GM19023 (cell line): Measurements from ENCODE around the gene DLGAP3.
A peak's percentile ranks its signal among the peaks of the same experiment; 100 is the strongest.

Experiments used
- ATAC-seq: cut with Tn5 transposase; IDR thresholded peaks from one replicate; pipeline ENCODE4 v1.9.1; 2021; ENCODE audit warnings: mild to moderate bottlenecking, moderate library complexity; ENCODE audit not compliant: unreplicated experiment

Gene DLGAP3

GRCh38 chr1:34868230-34869049 is 61.0 kb downstream of the DLGAP3 start:
- no peak for ATAC-seq

- ATAC-seq = no peak
Measured at GRCh38 chr1:34867415-34867814, 62.0 kb downstream of the DLGAP3 start.

GRCh38 chr1:34866762-34867109 is 62.7 kb downstream of the DLGAP3 start:
- no peak for ATAC-seq

- peak; percentile 58 for ATAC-seq
Measured at GRCh38 chr1:34865981-34866761, 63.3 kb downstream of the DLGAP3 start.

- no peak for ATAC-seq
Measured at GRCh38 chr1:34865573-34865972, 63.9 kb downstream of the DLGAP3 start.

- no peak for ATAC-seq
Measured at GRCh38 chr1:34864759-34865158, 64.7 kb downstream of the DLGAP3 start.

- ATAC-seq = no peak
Measured at GRCh38 chr1:34863501-34863900, 65.9 kb downstream of the DLGAP3 start.

GRCh38 chr1:34859446-34860200 is 69.8 kb downstream of the DLGAP3 start, which contains the start of gene SMIM12:
SMIM12 (minus strand) TSS chr1:34859749; CDS start chr1:34855977, 3,772 bp downstream.
- peak; percentile 98 for ATAC-seq

GRCh38 chr1:34858901-34859445 is 70.5 kb downstream of the DLGAP3 start:
- peak; percentile 10 for ATAC-seq

GRCh38 chr1:34856697-34857096 is 72.8 kb downstream of the DLGAP3 start:
- ATAC-seq = no peak

DNA sequence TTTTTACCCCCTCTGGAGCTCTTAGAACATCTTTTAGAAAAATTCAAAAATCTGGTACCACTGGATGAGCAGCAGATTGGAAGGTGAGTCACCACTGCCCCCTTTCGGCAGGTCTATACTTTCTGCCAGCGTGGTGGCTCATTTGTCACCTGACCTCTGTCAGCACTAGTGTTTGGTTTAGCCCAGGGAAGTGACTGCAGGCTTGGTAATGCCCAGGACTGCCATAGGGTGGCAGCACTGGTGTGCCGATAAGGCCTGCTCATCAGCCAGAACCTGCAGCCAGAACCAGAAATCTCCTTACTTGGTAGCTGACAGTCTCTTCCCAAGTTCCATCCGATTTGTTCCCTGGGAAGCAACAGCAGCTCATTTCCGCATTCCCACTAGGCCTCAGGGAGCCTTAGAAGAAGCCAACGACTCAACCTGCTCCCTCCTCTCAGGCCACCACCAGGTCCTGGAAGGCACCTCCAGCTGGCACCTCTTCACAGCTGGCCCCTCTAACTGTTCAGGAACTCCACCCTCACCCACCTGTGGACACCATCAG is 76.7 kb downstream of the DLGAP3 start:
- ATAC-seq = peak; percentile 97

DNA sequence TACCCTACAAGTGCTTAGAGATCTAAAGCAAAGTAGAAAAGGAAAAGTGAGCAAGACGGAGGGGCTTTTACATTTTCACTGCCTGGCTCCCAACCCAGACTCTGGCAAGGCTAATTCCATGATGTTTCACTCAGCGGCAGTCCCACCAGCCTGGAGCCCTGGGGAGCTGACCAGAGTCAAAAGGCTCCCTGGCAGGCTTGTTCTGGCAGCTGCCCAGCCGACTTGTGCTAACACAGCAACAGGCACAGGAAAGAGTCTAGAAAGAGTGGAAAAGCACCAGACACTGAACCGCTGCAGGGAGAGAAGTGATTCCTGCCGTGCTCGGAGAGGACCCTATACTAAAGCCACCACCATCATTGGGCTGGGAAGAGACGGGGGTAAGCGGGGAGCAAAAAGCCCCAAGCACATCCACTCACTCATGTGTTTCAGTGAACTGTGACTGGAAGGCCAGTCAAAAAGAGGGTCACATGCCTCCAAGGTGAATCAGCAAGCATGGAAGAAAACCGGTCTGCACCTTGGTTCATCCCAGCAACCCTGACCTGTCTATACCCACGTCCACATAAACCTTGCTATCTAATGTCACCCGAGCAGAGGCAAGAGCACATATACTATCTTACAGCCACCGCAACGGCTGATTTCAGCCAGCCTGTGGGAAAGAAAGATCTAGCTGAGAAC is 77.9 kb downstream of the DLGAP3 start:
- no peak for ATAC-seq

DNA sequence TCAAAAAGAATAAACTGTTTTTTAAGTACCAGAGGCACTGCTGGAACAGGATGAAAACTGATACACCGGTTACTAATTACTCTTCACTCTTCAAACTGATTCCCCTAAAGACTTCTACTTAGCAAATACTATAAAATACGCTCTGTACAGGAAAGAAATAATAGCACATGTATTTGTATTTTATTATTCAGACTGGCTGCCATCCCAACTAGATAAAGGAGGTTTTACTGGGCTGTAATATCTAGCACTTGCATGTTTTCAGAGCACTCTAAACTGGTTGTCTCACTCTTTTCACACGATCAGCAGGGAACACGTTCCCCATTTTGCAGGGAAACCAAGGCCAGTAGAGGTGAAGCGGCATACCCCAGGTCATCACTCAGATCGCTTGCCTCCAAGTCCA is 79.1 kb downstream of the DLGAP3 start:
- ATAC-seq = no peak

DNA sequence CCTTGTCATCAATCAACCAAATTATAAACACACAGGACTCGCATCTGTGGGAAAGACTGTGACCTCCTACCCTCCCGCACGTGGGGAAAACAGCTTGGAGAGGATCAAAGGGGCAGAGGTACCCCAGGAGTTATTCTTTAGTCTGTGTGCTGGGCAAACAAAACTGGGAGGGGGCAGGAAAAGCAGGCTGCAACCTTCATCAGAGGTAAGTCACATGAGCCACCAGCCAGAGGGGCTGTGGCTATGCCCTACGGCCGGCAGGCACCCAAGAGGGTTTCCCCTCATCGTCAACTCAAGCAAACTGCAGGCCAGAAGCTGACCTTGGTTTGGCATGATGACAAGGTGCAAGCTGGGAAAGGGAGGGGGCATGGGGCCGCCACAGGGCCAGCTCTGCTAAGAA is 82.4 kb downstream of the DLGAP3 start:
- ATAC-seq = no peak

DNA sequence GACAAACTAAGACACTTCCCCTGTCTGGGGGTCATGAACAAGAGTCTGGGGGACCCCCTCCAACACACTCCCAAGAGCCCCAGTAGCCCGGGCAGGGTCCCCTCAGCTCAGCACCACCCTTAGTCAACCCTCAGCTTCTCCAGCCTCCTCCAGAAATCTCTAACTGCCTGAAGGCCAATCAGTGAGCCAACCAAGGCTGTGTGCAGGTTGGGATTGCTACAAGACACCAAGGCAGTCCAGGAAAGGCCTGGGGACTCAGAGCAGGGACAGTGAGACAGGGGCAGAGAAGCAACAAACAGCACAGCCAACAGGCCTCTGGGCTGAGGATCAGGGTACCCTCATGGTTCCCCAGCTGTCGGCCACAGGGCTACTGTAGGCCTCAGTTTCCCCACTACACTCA is 83.2 kb downstream of the DLGAP3 start:
- ATAC-seq = no peak

GRCh38 chr1:34845131-34845901 is 84.1 kb downstream of the DLGAP3 start:
- no peak for ATAC-seq

DNA sequence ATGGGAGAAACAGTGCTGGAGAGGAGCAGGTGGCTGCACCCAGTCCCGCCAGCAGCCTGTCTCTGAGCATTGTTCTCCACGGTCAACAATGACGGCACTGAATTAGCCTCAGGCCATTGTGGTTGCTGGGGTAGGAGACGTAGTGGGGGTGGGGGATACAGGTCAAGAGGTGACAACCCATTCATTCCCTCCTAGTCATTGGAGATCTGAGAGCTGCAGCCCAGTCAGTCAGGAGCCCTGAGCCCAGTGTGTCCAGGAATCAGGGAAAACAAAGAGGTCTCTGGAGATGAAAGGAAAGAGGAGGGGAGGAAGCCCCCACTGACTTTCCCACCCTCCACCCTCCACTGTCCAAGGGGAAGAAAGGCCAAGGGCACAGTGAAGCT is 85.2 kb downstream of the DLGAP3 start:
- ATAC-seq = no peak

DNA sequence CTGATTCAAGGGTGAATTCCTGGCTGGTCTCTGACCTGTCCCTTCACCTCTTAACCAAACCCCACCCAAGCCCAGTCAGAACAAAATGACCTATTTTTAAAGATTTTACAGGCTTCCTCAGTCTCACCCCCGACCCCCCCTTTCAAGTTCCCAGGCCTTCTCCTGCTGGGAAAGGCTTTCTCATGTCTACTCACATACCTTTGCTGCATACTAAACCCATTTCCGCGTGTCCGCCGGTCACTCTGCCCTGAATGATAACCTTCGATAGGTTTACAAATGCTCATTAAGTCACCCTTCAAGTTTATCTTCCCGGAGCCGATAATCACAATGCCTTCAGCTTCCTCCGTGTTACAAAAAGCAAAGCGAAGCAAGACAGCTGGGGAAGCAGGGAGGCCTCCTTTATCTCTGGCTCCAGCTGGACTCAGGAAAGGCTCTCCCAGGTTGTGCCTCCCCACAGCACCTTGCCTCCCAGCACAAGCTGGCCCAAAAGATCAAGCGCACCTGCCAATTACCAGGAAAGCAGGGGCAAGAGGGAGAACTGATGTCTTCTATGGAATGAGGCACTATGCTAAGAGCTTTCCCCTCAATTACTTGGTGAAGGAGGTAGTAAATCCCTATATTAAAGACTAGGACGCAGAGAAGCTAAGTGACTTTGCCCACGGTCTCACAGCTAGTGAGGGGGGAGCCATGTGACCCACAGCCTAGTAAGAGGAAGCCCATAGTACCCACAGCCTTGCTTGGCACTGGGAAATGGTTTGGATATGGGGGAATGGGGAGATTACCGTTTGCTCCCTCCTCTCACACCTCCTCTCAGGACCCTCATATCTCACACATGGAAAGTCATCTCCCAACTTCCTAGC is 85.8 kb downstream of the DLGAP3 start:
- no peak for ATAC-seq

DNA sequence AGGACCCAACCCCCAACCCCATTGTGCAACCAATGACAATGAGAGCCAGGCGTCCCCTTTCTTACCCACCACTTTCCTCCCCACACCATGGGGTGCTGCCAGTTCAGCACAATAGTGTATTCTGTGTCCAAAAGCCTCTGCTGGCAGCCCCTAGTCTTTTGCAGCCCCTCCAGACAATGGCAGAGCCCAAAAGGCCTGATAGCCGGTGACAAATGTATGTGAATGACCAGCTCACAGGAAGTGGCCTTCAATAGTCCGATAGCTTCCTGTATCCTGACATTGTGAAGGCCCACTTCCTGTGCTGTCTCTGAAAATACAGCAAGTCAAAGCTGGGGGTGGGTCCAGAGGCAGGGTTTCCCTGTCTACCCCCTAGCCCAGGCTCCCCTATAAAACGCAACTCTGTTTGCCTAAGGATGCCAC is 86.5 kb downstream of the DLGAP3 start:
- ATAC-seq = no peak
